Measurements from ENCODE around the gene MOV10. TPM values are rescaled to one million over a fixed set of nuclear protein-coding genes. Genes with fewer than 3 reads are reported as not detected.
A peak's percentile ranks its signal among the peaks of the same experiment; 100 is the strongest.

MOV10 gene
- total RNA-seq, 4 donors from 2014 or later, result 12.3 to 24.1 (median 18.7) TPM

DNA sequence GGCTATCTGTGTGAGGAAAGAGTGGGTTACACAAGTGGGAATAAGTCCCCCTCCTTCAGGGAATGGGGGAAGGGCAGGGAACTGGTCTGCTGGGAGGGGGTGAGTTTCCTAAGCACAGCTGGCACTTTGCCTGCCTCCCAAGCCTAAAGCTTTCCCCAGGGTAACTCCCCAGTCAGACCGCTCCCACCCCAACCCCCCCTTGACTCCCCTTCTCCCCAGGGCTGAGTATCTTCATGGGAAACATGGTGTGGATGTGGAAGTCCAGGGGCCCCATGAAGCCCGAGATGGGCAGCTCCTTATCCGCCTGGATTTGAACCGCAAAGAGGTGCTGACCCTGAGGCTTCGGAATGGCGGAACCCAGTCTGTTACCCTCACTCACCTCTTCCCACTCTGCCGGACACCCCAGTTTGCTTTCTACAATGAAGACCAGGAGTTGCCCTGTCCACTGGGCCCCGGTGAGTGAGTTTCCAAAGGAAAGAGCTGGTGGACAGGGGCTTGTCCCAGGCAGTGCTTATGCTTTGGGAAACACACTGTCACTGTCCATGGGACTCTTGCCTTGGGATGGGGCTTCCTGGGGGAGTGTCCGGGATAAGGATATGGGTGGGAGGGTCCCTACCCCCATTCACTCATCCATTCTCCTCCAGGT lies 14.9 kb downstream of the MOV10 start:
- Histone ChIP-seq H3K27ac (replicated peaks in 1 of 4) (peak overlapping the region; percentile 27 to 56 (median 51)), H3K4me1 (peaks cover 9 to 20% (median 12%) of the 10 kb centered on the region in 4 donors), H3K9me3 (no peaks in the 10 kb centered on the region), H3K36me3 (peaks cover 37 to 58% (median 48%) of the 10 kb centered on the region in 4 donors), H3K27me3 (no peaks in the 10 kb centered on the region), H3K4me3 (no peak overlapping the region)
- no peak for DNase-seq (ENCODE audit: extremely low spot score)
- TF ChIP-seq POLR2A (IDR thresholded peaks at IDR 0.05; ENCODE audit: low read depth) (no peak), POLR2AphosphoS5 (IDR thresholded peaks at IDR 0.05) (no peak), EP300 (IDR thresholded peaks at IDR 0.05) (no peak)
- TF ChIP-seq, protein P1, sequence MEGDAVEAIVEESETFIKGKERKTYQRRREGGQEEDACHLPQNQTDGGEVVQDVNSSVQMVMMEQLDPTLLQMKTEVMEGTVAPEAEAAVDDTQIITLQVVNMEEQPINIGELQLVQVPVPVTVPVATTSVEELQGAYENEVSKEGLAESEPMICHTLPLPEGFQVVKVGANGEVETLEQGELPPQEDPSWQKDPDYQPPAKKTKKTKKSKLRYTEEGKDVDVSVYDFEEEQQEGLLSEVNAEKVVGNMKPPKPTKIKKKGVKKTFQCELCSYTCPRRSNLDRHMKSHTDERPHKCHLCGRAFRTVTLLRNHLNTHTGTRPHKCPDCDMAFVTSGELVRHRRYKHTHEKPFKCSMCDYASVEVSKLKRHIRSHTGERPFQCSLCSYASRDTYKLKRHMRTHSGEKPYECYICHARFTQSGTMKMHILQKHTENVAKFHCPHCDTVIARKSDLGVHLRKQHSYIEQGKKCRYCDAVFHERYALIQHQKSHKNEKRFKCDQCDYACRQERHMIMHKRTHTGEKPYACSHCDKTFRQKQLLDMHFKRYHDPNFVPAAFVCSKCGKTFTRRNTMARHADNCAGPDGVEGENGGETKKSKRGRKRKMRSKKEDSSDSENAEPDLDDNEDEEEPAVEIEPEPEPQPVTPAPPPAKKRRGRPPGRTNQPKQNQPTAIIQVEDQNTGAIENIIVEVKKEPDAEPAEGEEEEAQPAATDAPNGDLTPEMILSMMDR (IDR thresholded peaks at IDR 0.05), result no peak
- intact Hi-C loops (cut with DNase I), result no loop called here
- WGBS, result 94% methylated on average over 6 of the region's 9 CpGs

DNA sequence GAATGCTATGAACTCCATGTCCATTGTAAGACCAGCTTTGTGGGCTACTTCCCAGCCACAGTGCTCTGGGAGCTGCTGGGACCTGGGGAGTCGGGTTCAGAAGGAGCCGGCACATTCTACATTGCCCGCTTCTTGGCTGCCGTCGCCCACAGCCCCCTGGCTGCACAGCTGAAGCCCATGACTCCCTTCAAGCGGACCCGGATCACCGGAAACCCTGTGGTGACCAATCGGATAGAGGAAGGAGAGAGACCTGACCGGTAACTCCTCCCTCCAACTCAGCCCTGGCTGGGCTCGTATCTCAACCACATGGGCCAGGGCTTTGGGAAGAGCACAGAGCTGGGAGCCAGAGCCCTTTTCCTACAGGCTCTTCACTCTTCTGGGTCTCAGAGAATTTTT lies 15.4 kb downstream of the MOV10 start:
- Histone ChIP-seq H3K9me3 (no peaks in the 10 kb centered on the region), H3K4me1 (peaks cover 9 to 20% (median 12%) of the 10 kb centered on the region in 4 donors), H3K27ac (replicated peaks in 1 of 4) (no peak overlapping the region), H3K27me3 (no peaks in the 10 kb centered on the region), H3K36me3 (peaks cover 37 to 64% (median 54%) of the 10 kb centered on the region in 4 donors), H3K4me3 (no peak overlapping the region)
- 95% methylated on average over 9 of the region's 11 CpGs for WGBS
- intact Hi-C loops (cut with DNase I), result no loop called here
- DNase-seq (ENCODE audit: extremely low spot score), result no peak
- TF ChIP-seq POLR2AphosphoS5 (IDR thresholded peaks at IDR 0.05), result no peak
- no peak for TF ChIP-seq EP300 (IDR thresholded peaks at IDR 0.05)
- TF ChIP-seq, protein P1 (IDR thresholded peaks at IDR 0.05), result no peak
- TF ChIP-seq POLR2A (IDR thresholded peaks at IDR 0.05; ENCODE audit: low read depth), result no peak

DNA sequence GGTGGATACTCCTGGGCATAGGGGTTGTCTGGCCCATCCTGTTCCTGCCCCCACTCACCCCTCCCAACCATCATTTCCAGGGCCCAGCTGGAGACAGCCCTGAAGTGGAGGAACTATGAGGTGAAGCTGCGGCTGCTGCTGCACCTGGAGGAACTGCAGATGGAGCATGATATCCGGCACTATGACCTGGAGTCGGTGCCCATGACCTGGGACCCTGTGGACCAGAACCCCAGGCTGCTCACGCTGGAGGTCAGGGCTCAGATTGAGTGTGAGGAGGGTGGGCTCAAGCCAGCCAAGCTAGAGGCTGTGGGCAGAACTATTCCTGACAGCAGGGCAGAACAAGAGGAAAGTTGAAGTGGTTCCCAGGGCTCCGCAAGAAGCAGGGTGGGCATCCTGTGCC lies 18.2 kb downstream of the MOV10 start:
- no peak overlapping the region for H3K27ac ChIP-seq (replicated peaks in 1 of 4)
- no peak for TF ChIP-seq POLR2AphosphoS5 (IDR thresholded peaks at IDR 0.05)
- TF ChIP-seq EP300 (IDR thresholded peaks at IDR 0.05), result no peak
- no peak for TF ChIP-seq POLR2A (IDR thresholded peaks at IDR 0.05; ENCODE audit: low read depth)
- TF ChIP-seq, protein P1 (IDR thresholded peaks at IDR 0.05), result no peak
- peaks cover 7 to 12% (median 10%) of the 10 kb centered on the region in 4 donors for H3K4me1 ChIP-seq
- no peak for DNase-seq (ENCODE audit: extremely low spot score)
- no peak overlapping the region for H3K4me3 ChIP-seq
- WGBS, result 92% methylated on average over 2 of the region's 5 CpGs
- intact Hi-C loops (cut with DNase I), result no loop called here
- H3K36me3 ChIP-seq, result peaks cover 37 to 90% (median 81%) of the 10 kb centered on the region in 4 donors
- H3K9me3 ChIP-seq, result no peaks in the 10 kb centered on the region
- H3K27me3 ChIP-seq, result no peaks in the 10 kb centered on the region

DNA sequence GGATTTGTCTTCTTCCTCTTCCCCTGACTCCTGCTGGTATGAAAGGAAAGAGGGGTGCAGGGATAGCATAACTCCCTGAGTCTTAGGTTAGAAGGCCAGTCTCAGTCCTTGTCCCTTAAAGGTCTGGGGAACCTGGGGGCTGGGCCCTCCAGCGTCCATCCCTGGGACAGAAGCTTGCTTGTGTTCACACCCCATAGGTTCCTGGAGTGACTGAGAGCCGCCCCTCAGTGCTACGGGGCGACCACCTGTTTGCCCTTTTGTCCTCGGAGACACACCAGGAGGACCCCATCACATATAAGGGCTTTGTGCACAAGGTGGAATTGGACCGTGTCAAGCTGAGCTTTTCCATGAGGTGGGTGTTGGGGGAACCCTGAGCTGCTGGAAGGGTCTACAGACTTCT lies 19.4 kb downstream of the MOV10 start:
- intact Hi-C loops (cut with DNase I), result no loop called here
- no peak overlapping the region for H3K27ac ChIP-seq (replicated peaks in 1 of 4)
- H3K4me1 ChIP-seq, result peaks cover 10 to 14% (median 12%) of the 10 kb centered on the region in 4 donors

More for the DNA sequence above, 19.4 kb downstream of the MOV10 start:
- H3K4me3 ChIP-seq, result no peak overlapping the region
- no peaks in the 10 kb centered on the region for H3K9me3 ChIP-seq
- 82% methylated on average over 6 of the region's 6 CpGs for WGBS
- no peak for DNase-seq (ENCODE audit: extremely low spot score)
- TF ChIP-seq, protein P1 (IDR thresholded peaks at IDR 0.05), result no peak
- no peak for TF ChIP-seq POLR2A (IDR thresholded peaks at IDR 0.05; ENCODE audit: low read depth)
- no peak for TF ChIP-seq EP300 (IDR thresholded peaks at IDR 0.05)
- no peak for TF ChIP-seq POLR2AphosphoS5 (IDR thresholded peaks at IDR 0.05)
- H3K27me3 ChIP-seq, result no peaks in the 10 kb centered on the region
- H3K36me3 ChIP-seq, result peaks cover 37 to 96% (median 90%) of the 10 kb centered on the region in 4 donors
